Stimulated activated naive CD8-positive, alpha-beta T cell treated with anti-CD3 and anti-CD28 coated beads, Interleukin-15, amount 100 ng/mL, for 72 hours (primary cell): ENCODE measurements around the gene RELA.
"Not testable (repeated sequence)": the region's sequence is repeated elsewhere in the genome, so short reads cannot be mapped to it uniquely, and the experiment has no call there.

ENCODE experiments used
- ATAC-seq: fragments of 150-1000 bp; cut with Tn5 transposase; 2 replicates; pipeline ENCODE4 v1.10.0; 2021; ENCODE audit warnings: mild to moderate bottlenecking, moderate library complexity
- DNase-seq, 2 donors: peaks; one replicate each; pipeline ENCODE4 v3.0.0; 2021 to 2022
- H3K27ac Mint-ChIP-seq, 2 donors: one replicate each; pipeline ENCODE4 v1.8.0; 2022; ENCODE audit warnings: mild to moderate bottlenecking in 2 of 2, mixed read lengths in 2 of 2, moderate library complexity in 2 of 2
- H3K27me3 Mint-ChIP-seq: one replicate; pipeline ENCODE4 v1.8.0; 2022; ENCODE audit warnings: mixed read lengths
- H3K4me1 Mint-ChIP-seq: one replicate; pipeline ENCODE4 v1.8.0; 2022; ENCODE audit warnings: mild to moderate bottlenecking, mixed read lengths
- H3K4me3 Mint-ChIP-seq, 2 donors: one replicate each; pipeline ENCODE4 v1.8.0; 2022; ENCODE audit warnings: mild to moderate bottlenecking in 2 of 2, mixed read lengths in 2 of 2, moderate library complexity in 1 of 2
- H3K9me3 Mint-ChIP-seq, 2 donors: one replicate each; pipeline ENCODE4 v1.8.0; 2022; ENCODE audit warnings: mixed read lengths in 2 of 2

The RELA gene

DNA sequence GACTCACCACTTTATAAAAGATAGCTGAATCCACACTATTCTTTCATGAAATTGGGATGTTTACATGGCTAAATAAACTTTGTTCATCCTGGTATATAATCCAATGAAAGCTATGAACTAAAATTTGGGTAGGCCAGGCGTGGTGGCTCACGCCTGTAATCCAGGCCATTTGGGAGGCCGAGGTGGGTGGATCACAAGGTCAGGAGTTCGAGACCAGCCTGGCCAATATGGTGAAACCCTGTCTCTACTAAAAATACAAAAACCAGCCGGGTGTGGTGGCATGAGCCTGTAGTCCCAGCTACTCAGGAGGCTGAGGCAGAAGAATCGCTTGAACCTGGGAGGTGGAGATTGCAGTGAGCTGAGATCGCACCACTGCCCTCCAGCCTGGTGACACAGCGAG, 29.1 kb upstream of the RELA start:
- ATAC-seq, H3K4me1 Mint-ChIP-seq, DNase-seq, H3K4me3 Mint-ChIP-seq, H3K27me3 Mint-ChIP-seq, H3K9me3 Mint-ChIP-seq, H3K27ac Mint-ChIP-seq: not testable (repeated sequence)

DNA sequence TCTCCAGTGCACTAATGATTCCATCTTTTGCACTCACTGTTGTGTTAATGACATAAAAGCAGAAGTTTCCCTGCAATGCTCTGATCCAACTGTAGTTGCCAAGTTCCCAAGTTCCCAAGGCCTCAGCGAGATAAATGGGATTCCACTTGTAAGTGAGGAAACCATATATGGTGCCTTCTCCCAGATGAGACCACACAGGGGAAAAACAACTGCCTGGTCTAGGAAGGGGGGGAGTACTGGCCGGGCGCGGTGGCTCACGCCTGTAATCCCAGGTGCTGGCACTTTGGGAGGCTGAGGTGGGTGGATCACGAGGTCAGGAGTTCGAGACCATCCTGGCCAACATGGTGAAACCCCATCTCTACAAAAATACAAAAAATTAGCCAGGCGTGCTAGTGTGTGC, 23.3 kb upstream of the RELA start:
- H3K4me1 Mint-ChIP-seq, result no peaks in the 10 kb centered on the region
- H3K9me3 Mint-ChIP-seq, result no peaks in the 10 kb centered on the region
- DNase-seq, result no peak
- ATAC-seq, result no peak
- no peaks in the 10 kb centered on the region for H3K27me3 Mint-ChIP-seq
- H3K27ac Mint-ChIP-seq, result no peak overlapping the region
- H3K4me3 Mint-ChIP-seq, result no peak overlapping the region

DNA sequence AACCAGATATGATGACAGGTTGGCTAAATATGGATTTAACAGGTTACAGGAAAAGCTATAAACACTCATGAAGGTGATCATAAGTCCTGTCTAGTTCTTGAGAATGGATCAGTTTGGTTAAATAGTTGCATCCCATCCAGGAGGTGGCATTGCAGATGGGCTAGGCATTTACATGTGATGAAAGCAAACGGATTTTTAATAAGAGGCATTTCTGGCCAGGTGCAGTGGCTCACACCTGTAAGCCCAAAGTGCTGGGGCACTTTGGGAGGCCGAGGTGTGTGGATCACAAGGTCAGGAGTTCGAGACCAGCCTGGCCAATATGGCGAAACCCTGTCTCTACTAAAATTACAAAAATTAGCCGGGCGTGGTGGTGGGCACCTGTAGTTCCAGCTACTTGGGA, 20.8 kb upstream of the RELA start:
- not testable (repeated sequence) for ATAC-seq, H3K9me3 Mint-ChIP-seq, H3K4me1 Mint-ChIP-seq, DNase-seq, H3K4me3 Mint-ChIP-seq, H3K27me3 Mint-ChIP-seq, H3K27ac Mint-ChIP-seq

DNA sequence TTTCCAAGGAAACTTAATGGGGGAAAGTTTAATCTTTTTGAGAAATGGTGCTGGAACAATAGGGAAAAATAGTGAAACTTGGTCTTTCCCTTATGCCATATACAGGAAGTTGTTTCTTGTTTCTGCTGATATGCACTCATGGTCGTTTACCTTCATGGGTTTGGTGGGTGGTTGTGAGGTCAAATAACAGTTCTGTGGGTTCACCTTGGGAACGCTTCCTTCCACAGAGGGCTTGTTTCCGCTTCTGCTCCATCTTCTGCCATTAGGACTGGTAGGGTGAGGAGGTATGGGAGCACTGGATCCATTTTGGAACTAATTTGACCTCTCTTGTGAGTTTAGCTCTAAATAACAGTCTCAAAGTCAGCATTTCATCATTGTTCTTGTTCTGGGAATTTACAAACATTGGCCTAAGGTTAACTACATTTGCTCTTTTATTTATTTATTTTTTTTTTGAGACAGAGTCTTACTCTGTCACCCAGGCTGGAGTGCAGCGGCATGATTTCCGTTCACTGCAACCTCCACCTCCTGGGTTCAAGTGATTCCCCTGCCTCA, 17.6 kb upstream of the RELA start:
- no peaks in the 10 kb centered on the region for H3K27me3 Mint-ChIP-seq
- H3K9me3 Mint-ChIP-seq, result no peaks in the 10 kb centered on the region
- DNase-seq, result no peak
- H3K27ac Mint-ChIP-seq, result peak overlapping the region in 1 of 2 donors; percentile 42
- H3K4me3 Mint-ChIP-seq, result no peak overlapping the region
- no peaks in the 10 kb centered on the region for H3K4me1 Mint-ChIP-seq
- ATAC-seq, result no peak

DNA sequence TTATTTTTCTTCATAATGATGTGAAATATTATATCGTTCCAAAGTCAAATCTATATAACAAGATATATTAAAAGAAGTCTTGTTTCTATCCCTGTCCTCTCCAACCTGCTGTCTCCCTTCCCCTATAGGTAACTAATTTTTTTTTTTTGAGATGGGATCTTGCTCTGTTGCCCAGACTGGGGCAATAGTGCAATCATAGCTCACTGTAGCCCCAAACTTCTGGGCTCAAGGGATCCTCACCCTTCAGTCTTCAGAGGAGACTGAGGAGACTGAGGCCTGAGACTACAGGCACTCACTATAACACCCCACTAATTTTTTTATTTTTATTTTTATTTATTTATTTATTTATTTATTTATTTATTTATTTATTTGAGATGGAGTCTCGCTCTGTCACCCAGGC, 10.3 kb upstream of the RELA start:
- Mint-ChIP-seq H3K4me3 (no peak overlapping the region), H3K9me3 (no peaks in the 10 kb centered on the region), H3K4me1 (peaks cover 7% of the 10 kb centered on the region), H3K27me3 (no peaks in the 10 kb centered on the region), H3K27ac (no peak overlapping the region)
- DNase-seq (no peak), ATAC-seq (no peak)

DNA sequence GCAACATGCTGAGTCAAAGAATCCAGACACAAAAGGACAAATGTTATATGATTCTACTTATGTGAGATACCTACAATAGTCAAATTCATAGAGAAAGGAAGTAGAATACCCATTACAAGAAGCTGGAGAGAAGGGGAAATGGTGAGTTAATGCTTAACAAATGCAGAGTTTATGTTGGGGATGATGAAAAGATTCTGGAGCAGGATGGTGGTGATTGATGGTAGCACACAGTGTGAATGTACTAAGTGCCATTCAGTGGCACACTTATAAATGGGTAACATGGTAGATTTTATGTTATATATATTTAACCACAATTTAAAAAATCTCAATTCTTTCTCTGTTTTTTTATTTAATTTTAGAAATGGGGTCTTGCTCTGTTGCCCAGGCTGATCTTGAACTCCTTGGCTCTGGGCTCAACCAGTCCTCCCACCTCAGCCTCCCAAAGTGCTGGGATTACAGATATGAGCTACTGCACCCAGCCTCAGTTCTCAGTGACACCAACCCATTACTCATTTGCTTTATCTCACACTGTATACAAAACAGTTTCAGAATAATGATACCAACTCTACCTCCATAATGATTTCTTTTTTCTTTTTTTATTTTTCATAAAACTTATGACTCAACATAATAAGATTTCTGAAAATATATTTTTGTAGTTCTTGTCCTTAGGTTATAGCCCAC, 9.6 kb upstream of the RELA start:
- H3K27ac Mint-ChIP-seq, result no peak overlapping the region
- DNase-seq, result no peak
- ATAC-seq, result peak; percentile 62
- H3K4me3 Mint-ChIP-seq, result no peak overlapping the region
- H3K27me3 Mint-ChIP-seq, result no peaks in the 10 kb centered on the region
- H3K9me3 Mint-ChIP-seq, result no peaks in the 10 kb centered on the region
- H3K4me1 Mint-ChIP-seq, result peaks cover 7% of the 10 kb centered on the region

DNA sequence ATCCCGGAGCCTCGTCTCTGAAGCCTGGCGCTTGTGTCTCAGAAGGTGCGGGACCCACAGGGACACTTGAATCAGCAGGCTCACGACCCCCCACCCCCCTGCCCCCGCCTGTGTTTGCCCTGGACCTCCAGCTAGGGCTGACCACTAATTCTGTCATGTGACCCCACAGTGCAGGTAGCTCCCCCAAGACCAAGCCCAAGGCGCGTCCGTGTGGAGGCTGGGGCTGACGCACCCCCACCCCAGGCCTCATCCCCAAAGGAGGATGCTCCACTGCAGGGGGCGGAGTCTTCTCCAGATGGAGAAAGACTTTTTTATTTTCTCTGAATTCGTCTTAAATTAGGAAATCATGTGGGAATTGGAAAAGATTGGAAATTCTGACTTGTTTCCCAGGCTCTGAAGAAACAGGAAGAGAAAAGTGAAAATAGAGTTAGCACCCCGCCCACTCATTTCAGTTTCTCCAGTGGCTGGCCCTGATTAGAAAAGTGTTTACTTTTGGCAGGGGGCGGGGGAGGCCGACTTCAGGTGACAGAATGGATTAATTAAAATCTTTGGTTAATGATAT, 1.0 kb upstream of the RELA start:
- peak overlapping the region; percentile 87 to 90 for H3K4me3 Mint-ChIP-seq

DNA sequence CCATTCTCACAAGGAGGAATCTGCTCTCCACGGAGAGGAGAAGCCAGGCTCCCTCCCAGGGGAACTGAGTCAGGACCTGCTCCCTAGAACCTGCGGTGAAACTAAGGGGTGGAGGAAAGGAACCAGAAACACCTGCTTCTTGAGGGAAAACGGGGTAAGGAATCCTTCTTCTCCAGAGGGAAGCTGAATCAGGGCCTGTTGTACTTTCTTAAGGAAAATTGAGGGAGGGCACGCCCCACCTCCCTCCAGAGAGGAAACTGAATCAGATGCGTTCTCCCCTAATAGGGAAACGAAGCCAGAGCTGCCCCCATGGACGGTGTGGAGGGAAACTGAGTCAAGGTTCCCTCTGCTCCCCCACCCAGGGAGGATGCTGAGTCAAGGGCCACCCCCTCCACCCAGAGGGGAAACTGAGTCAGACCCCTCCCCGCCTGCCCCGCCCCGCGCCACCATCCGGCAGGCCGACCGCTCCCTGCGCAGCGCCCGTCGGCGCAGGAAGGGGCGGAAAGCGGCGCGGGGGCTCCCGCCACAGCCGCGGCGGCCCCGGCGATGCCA, 393 bp downstream of the RELA start:
- Mint-ChIP-seq H3K27me3 (no peaks in the 10 kb centered on the region), H3K27ac (peak overlapping the region in 1 of 2 donors; percentile 54), H3K4me1 (peaks cover 50% of the 10 kb centered on the region), H3K9me3 (no peaks in the 10 kb centered on the region), H3K4me3 (peak overlapping the region; percentile 81 to 85)
- peak; percentile 29 for ATAC-seq
- DNase-seq, result no peak

More for the DNA sequence above, 1.0 kb upstream of the RELA start:
- Mint-ChIP-seq H3K27me3 (no peaks in the 10 kb centered on the region), H3K27ac (peak overlapping the region; percentile 91 to 97), H3K9me3 (no peaks in the 10 kb centered on the region), H3K4me1 (peaks cover 43% of the 10 kb centered on the region)
- peak; percentile 55 for ATAC-seq
- peak in 1 of 2 donors; percentile 59 for DNase-seq

DNA sequence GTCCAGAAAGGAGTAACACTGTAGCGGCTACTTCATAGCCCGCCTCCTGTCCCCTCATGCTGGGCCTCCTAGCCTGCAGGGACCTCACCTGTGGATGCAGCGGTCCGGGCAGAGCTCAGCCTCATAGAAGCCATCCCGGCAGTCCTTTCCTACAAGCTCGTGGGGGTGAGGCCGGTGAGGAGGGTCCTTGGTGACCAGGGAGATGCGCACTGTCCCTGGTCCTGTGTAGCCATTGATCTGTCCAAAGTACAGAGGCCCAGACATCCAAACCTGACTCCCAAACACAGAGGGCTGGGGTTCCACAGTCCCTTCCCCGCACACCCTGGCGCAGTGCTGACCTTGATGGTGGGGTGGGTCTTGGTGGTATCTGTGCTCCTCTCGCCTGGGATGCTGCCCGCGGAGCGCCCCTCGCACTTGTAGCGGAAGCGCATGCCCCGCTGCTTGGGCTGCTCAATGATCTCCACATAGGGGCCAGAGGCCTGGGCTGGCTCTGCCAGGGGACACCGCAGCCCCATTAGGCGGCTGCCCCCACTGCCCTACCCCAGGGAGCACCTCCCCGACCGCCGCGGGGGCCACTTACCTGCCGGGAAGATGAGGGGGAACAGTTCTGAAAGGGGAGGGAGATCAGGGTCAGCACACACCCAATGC, 993 bp downstream of the RELA start:
- Mint-ChIP-seq H3K4me3 (peak overlapping the region; percentile 81 to 85), H3K27ac (peak overlapping the region; percentile 33 to 54), H3K4me1 (peaks cover 55% of the 10 kb centered on the region), H3K9me3 (no peaks in the 10 kb centered on the region), H3K27me3 (no peaks in the 10 kb centered on the region)
- ATAC-seq (no peak), DNase-seq (no peak)

DNA sequence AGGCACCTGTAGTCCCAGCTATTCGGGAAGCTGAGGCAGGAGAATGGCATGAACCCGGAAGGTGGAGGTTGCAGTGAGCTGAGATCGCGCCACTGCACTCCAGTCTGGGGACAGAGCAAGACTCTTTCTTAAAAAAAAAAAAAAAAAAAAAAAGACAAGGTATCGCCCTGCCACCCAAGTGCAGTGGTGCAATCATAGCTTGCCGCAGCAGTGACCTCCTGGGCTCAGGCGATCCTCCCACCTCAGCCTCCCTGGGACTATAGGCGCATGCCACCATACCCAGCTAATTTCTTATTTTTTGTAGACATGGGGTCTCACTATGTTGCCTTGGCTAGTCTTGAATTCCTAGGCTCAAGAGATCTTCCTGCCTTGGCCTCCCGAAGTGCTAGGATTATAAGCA, 1.8 kb downstream of the RELA start:
- H3K27me3 Mint-ChIP-seq, ATAC-seq, H3K9me3 Mint-ChIP-seq, DNase-seq: not testable (repeated sequence)
- peaks cover 63% of the 10 kb centered on the region for H3K4me1 Mint-ChIP-seq
- peak overlapping the region; percentile 81 to 85 for H3K4me3 Mint-ChIP-seq
- H3K27ac Mint-ChIP-seq, result peak overlapping the region in 1 of 2 donors; percentile 84

DNA sequence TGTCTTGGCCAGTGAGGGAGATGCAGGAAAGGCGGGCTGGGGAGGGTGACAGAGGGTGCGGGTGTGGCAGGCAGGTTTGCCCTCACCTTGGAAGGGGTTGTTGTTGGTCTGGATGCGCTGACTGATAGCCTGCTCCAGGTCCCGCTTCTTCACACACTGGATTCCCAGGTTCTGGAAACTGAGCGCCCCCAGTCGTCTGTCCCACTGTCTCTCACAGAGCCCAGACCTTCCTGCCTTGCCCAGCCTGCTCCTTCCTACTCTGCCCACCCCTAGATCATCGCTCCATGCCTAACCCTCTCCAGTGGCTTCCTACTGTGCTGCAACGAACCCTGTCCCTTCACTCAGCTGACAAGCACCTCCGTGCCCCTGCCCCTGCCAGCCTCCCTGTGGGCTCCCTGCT, 2.7 kb downstream of the RELA start:
- ATAC-seq (no peak), DNase-seq (no peak)
- H3K9me3 Mint-ChIP-seq, result no peaks in the 10 kb centered on the region
- H3K27ac Mint-ChIP-seq, result peak overlapping the region; percentile 16 to 73
- H3K4me3 Mint-ChIP-seq, result peak overlapping the region; percentile 13 to 29
- H3K4me1 Mint-ChIP-seq, result peaks cover 62% of the 10 kb centered on the region
- H3K27me3 Mint-ChIP-seq, result no peaks in the 10 kb centered on the region

DNA sequence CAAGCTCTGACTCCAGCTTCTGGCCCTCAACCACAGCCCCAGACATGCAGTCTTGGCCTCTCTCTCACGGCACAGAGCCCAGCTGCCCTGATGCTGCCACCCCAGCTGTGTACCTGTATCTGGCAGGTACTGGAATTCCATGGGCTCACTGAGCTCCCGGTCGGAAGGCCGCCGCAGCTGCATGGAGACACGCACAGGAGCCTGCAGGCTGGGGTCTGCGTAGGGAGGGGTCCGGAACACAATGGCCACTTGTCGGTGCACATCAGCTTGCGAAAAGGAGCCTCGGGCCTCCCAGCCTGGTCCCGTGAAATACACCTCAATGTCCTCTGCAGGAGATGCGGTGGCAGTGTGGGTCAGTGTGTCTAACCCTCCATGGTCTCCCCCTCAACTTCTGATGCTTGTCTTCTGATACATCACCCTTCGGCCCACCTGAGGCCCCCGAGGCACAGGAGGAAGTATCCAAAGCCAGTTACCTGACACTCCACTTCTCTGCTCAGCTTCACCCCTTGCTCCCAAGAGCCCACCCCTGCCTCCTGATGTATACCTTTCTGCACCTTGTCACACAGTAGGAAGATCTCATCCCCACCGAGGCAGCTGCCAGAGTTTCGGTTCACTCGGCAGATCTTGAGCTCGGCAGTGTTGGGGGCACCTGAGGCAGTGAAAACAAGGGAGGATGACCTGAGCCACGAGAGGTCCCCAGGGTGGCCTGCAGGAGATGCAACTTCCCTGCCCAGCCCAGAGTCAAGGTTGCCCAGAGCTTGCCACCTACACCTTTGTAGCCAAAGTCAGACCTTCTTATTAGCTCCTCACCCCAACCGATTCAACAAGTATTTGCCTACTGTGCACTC, 4.3 kb downstream of the RELA start:
- H3K4me1 Mint-ChIP-seq, result peaks cover 72% of the 10 kb centered on the region
- H3K27ac Mint-ChIP-seq, result no peak overlapping the region
- no peaks in the 10 kb centered on the region for H3K27me3 Mint-ChIP-seq
- H3K9me3 Mint-ChIP-seq, result no peaks in the 10 kb centered on the region
- no peak overlapping the region for H3K4me3 Mint-ChIP-seq
- ATAC-seq (no peak), DNase-seq (no peak)

DNA sequence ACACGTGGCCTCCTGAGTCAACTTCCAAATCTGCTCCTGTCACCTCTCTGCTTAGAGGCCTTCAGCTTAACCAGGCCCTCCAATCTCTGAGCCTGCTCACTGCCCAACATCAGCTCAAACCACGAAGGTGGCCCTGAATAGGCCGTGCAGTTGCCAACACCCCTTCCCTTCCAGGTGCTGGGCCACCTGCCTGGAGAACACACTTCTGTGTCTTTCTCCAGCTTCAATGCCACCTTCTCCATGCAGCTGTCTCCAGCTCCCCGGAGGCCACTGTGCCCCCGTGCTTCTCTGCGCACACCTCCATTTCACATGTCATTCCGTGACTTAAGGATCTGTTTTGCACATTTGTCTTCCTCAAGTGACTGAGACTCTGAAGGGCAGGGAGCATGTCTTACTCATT, 5.3 kb downstream of the RELA start:
- no peak for DNase-seq
- ATAC-seq, result no peak
- no peaks in the 10 kb centered on the region for H3K9me3 Mint-ChIP-seq
- no peaks in the 10 kb centered on the region for H3K27me3 Mint-ChIP-seq
- H3K4me1 Mint-ChIP-seq, result peaks cover 81% of the 10 kb centered on the region
- H3K27ac Mint-ChIP-seq, result peak overlapping the region in 1 of 2 donors; percentile 89
- H3K4me3 Mint-ChIP-seq, result no peak overlapping the region

DNA sequence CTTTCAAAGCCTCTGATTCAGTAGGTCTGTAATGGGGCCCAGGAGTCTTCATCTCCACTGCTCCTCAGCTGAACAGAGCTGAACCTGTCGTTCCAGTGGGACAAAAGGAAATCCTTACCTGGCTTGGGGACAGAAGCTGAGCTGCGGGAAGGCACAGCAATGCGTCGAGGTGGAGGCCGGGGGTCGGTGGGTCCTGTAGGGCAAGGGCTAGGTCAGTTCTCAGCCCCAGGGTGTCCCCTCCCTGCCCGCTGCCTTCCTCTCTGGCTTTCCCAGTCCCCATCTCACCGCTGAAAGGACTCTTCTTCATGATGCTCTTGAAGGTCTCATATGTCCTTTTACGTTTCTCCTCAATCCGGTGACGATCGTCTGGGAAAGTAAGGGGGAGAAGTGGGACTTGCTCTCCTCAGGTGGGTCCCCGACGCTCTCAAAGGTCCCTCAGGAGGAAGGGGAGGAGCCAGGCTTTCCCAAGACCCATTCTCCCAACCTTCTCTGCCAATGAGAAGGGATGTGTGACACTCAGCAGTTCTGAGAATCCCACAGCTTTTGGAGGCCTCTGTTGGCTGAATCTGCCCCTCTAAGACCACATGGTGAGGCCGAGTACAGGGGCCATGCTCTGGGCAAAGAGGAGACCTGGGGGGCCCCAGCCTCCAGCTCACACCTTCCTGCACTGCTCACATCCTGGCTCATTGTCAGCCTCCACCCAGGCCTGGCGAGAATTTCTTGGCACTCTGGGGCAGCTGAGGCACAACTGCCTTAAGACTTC, 7.0 kb downstream of the RELA start:
- no peak overlapping the region for H3K4me3 Mint-ChIP-seq
- H3K27ac Mint-ChIP-seq, result peak overlapping the region in 1 of 2 donors; percentile 76
- no peaks in the 10 kb centered on the region for H3K9me3 Mint-ChIP-seq
- H3K4me1 Mint-ChIP-seq, result peaks cover 88% of the 10 kb centered on the region
- ATAC-seq, result no peak
- H3K27me3 Mint-ChIP-seq, result no peaks in the 10 kb centered on the region
- DNase-seq, result no peak
